EH (cell line): ENCODE data around the gene CCL4.
"Not testable (repeated sequence)": the region's sequence is repeated elsewhere in the genome, so short reads cannot be mapped to it uniquely, and the experiment has no call there.

Source experiments
- DNase-seq: peaks from one replicate; pipeline ENCODE4 v3.0.0-alpha.2; 2015; ENCODE audit warnings: low read depth

CCL4 gene

DNA sequence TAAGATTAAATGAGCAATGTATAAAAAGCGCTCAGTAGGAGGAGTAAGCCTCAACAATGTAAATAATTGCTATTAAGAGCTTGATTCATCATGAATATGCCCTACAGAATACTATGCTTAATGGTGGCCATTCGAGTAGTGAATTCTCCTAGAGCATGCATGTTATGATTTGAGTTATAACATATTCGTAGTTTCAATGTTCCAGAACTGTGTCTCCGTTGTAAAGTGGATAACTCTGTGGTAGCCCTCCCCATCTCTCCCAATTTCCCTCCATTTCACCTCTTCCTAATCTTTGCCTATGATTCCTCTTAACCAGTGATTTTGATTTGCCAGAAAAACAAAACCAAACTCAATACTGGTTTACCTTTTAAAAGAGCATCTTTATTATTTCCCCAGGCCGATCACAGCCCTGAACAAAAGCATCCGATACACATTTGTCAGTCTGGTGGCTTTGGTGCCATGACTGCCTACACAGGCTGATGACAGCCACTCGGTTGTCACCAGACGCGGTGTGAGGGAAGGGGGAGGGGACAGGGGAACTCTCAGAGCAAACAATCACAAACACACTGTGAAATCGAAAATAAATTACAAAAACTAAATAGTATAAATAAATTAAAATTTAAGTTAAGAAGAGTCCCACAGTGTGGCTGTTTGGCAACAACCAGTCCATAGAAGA is 15.6 kb upstream of the CCL4 start:
- not testable (repeated sequence) for DNase-seq

DNA sequence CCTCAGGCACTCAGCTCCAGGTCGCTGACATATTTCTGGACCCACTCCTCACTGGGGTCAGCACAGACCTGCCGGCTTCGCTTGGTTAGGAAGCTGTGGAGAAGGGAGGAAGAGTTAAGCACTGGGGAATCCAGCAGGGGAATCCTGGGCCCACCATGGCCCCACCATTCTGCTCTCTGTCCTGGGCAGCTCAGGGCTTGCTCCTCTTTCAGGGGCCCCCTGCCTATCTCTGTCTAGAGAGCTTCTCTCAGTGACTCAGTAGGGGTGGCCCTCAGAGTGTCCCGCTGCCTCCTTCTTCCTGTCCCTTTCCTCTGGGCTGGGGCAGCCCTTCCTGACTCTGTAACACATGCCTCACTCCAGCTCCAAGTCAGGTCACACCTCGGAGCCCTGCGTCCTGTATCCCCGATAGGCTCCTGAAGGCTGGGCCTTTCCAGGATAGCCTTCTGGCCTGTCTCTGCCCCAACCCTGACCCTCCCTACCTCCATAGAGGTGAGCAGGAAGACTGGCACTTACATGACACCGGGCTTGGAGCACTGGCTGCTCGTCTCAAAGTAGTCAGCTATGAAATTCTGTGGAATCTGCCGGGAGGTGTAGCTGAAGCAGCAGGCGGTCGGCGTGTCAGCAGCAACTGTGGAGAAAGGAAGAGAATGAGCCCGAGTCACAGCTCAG is 14.8 kb upstream of the CCL4 start:
- no peak for DNase-seq

DNA sequence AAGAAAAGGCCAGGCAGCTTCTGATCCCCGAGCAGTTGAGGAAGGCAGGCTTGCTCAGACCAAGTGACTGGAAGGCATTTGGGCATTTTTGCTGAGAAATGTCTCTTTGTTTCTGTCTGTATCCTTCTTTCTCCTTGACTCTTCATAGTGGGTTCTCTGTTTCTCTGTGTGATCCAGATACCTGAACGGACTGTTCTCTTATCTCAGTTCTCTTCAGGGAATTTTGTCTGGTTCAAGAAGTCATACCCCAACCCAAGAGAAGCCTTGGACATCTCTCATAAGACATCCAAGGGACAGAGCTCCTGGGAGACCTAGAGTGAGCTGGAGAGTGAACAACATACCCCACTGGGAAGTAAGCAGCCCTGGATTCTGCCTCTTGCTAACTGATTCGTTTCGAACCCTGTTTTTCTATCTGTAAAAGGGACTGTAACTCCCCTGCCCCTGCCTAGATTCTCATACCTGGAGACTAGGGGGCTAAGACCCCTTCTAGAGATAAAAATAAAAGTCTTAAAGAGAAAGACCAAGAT is 14.2 kb upstream of the CCL4 start:
- DNase-seq: no peak

DNA sequence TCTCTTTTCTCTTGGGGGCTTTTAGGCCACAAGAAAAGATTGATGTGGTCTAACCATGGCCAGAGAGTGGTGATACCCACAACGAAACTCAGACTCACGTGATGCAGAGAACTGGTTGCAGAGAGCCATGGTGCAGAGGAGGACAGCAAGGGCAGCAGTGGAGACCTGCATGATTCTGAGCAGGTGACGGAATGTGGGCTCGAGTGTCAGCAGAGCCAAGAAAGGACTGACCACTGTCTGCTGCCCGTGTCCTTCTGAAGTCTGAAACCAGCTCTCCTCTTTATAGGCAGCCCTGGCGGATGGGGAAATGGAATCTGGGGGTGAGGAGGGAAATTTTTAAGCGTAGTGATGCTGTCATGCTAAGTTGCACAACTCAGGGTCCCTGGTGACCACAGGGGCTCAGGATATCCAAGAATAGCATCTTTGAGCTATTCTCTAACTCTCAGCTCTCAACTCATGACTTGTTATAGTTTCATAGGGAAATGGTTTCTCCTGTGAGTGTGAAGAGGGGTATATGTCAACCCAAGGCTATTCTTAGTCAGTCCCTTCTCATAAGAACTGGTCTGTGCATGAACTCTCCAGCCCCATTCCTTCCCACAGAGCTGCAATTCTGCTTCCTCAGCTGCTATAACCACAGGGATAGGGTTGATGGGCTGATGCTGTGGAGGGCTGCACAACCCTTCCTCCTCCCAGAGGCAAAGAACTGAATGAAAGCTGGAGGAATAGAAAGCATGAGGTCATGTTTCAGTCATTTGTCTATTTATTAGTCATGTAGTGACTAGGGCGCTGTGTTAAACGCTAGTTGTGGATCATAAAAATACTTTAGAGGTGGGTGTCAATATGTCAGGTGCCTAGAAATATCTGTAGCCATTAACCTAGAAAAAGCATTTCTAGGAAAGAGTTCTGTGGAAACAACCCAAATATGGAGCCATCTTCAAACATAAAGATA is 13.5 kb upstream of the CCL4 start, which contains the start of gene CCL3:
CCL3 (minus strand) TSS at position 256 of the 949 bp plus-strand sequence; CDS start at position 171, 85 bp downstream.
- no peak for DNase-seq

DNA sequence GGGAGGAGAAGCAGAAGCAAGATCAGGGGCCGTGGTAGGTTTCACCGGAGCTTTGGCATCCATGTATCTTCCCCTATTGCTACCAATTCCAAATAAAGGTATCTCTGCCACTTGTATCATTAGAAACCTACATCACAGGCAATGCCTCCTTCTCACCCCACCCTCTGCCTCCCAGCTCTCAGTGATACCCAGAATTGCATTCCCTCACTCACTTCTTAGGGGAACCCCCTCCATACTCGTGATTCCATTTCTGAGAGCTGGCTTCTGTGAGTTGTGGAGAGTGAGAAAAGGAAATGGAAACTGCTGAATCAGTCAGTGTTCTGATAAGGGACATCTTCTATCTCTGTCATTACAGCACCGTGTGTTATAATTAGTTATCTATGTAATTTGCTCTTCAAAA is 11.4 kb upstream of the CCL4 start:
- no peak for DNase-seq

DNA sequence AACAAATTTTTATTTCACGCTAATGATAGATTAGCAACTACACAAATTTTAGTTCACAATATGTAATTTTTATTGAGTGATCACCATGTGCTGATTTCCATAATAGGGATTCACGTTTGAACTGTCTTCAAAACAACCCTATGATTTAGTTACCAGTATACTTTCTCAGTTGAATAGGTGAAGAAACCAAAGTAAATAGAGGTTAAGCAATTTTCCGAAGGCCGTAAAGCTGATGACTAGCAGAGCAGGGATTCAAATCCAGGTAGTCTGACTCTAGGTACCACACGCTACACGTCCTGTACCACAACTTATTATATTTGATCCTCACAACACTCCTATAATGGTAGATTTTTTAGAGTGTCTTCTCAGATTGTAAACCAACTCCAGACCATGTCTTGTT is 10.9 kb upstream of the CCL4 start:
- not testable (repeated sequence) for DNase-seq

DNA sequence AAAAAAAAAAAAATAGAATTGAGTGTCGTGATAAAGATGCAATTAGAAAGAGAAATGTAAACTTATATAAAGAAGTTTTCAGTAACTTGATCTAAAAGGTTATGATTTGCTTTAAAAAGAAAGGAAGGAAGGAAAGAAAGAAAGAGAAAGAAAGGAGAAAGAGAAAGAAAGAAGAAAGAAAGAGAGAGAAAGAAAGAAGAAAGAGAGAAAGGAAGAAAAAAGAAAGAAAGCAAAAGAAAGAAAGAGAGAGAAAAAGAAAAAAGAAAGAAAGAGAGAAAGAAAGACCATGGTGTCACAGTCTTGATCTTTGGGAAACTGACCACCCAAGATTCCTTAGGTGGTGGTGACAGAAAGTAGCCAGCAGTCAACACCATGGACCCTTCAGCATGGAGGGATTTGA is 9.4 kb upstream of the CCL4 start:
- no peak for DNase-seq

DNA sequence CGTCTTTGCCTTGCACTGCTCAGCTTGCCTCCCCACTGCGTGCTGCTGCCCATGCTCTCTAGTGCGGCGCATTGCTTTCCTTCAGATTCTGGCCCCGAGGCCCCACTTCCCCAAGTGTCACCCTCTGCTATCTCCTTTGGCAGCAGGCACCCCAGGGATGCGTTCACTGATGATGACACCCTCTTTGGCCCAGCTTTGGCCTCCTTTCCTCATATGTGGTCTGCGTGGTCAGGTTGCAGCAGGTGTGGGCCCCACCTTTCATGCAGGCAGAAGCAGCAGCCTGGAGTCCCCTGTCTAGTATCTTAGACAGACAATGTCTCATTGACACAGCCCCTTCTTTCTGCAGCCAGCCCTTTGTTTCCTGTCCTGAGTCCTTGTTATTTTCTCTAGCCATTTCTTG is 8.9 kb upstream of the CCL4 start:
- no peak for DNase-seq

DNA sequence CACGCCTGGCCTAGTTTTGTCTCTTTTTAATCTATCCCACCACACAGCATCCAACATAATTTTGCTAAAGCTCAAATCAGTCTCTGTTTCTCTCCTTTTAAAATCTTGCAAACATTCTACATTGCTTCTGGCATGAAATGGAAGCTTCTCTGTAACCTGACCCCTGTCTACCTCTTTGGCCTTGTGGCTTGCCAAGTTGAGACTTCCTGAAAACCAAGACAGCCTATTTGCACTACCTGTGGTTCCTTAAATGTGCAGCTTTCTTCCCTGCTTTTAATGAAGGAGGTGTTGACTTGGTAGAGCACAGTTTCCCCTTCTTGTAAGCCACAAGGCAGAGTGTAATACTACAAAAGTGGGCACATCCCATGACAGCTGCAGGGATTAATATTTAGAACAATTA is 7.6 kb upstream of the CCL4 start:
- DNase-seq: no peak

DNA sequence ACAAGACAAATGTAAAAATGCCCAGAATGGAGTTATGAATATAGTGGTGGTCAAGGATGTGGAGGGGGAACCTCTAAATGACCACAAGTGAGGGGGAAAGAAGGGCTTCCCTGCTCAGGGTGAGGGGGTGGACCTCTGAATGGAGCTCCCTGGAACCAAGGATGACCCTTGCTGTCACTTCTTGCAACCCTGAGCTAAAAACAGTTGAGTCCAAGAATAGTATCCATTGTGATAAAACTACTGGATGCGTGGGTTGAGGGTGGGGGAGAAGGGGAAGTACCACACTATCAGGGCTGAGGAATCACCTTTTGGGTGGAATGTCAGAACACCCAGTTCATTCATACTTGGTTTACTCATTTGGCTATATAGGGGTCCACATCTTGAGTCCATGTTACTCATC is 4.6 kb upstream of the CCL4 start:
- DNase-seq: not testable (repeated sequence)

DNA sequence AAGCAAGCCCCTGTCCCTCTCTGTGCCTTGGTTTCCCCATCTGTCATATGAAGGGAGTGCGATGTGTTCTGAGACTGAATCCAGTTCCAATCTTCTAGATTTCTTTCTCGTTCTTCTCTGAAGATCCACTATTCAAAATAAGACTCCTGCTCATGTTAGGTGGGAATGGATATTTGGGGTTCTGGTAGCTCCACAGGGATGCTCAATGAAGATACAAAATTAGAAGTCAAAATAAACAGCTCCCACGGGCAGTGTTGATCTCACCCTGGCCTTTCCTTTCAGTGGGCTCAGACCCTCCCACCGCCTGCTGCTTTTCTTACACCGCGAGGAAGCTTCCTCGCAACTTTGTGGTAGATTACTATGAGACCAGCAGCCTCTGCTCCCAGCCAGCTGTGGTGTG is 619 bp downstream of the CCL4 start:
- DNase-seq: not testable (repeated sequence)

DNA sequence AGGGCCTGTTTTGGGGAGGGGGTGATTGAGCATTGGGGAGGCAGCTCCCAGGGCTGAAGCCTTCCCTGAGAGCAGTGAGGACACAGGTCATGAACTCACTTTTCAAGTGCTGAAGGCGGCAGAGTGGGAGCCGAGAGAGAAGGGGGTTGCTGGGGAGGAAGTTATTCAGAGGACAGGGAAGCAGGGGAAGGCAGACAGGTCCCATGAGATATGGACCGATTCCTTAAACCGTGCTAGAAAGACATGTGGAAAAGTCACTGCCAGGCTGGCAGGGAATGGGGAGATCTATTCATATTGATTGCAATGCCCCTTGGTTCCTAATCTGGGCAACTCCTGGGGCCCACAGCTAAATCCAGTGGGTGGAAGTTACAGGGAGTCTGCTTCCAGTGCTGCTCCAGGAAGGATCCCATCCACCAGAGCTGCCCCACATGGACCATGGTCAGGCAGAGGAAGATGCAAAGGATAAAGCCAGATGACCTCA is 1.1 kb downstream of the CCL4 start:
- DNase-seq: no peak

DNA sequence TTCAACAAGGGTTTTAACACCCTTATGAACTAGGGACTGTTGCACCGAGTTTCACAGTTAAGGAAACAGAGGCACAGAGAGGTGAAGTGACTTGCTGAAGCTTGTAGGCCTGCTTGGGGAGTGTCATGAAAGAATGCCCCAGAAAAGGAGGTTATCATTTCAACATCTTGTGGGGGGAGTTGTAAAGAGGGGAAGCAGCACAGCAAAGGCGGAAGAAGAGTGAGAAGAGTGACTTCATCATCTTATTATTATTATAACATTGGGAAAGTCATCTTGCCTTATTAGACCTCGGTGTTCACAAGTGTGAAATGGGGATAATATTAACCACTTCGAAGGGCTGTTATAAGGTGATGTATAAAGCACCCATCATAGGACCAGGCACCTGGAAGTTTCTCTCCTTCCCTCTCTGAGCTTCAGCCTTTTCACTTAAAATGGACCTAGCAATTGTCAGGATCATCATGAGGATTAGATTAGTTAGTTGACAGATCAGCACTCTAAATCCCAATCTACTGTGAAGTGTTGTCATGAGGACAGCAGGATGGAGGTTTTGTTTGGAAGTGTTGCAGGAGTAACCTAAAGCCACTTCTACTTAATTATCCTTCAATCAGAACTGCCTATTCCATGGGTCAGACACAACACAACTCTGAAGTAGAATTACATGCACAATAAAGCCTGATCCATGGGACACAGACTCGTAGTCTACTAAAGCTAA is 2.3 kb downstream of the CCL4 start:
- no peak for DNase-seq

DNA sequence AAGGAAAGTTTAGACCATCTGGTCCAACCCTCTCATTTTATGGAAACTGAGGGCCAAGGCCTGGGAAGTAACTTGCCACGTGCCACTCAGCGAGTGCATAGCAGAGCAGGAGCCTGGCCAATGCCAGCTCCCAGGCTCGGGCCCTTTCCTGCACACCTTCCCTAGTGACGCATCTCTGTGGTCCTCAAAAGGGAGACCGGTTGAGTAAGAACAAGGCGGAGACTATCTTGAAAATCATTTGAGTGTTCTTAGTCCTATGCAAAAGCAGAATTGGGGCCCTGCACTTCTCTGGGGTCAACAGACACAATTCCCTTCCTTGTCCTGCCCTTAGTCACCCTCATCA is 2.8 kb downstream of the CCL4 start:
- DNase-seq: no peak

DNA sequence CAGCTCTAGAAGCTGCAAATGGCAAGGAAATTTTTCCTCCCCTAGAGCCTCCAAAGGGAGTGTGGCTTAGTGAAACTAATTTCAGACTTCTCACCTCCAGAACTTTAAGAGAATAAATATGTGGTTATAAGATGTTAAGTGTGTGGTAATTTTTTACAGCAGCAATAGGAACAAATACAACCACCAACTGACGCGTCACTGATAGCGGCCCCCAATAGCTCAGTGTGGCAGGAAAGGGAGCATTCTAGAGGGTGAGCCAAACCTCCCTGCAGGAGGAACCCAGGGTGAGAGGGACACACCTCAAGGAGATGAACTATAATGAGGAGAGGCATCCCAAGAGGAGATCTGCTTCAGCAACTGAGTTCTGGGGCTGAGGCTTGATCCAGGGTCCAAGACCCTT is 4.0 kb downstream of the CCL4 start:
- DNase-seq: no peak

DNA sequence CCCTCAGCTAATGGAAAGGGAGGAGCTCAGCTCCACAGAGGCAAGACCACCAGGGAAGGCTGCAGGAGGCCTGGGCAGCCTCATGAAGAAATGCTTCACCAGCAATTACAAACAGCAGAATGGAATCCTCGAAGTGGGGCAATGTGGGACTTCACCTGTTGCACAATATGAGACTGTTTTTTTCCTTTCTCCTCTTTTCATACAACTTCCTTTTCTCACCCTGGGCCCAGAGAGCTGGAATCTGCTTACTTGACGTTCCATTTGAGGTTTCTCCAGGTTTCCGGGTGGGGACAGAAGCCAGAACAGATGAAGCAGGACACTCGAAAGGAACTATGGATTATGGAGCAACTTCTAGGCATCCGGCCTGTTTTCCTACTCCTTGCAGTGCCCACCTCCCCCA is 4.6 kb downstream of the CCL4 start:
- DNase-seq: not testable (repeated sequence)

DNA sequence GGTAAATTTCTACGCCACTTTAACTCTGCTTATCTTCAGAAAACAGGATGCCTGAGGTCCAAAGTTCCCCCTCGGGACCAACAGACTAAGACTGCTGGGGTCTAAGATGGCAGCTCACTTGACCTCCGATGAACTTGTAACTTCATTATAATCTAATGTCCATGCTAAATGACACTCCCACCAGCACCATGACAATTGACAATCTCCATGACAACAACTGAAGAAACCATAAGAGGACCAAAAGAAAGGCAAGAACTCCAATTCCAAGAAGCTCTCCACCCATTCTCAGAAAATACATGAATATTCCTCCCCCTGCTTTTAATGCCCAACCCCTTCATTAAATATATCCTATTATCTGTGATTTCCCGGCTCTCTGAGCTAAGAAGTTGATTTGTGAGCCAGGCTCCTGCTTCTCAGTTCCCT is 7.5 kb downstream of the CCL4 start:
- DNase-seq: no peak

DNA sequence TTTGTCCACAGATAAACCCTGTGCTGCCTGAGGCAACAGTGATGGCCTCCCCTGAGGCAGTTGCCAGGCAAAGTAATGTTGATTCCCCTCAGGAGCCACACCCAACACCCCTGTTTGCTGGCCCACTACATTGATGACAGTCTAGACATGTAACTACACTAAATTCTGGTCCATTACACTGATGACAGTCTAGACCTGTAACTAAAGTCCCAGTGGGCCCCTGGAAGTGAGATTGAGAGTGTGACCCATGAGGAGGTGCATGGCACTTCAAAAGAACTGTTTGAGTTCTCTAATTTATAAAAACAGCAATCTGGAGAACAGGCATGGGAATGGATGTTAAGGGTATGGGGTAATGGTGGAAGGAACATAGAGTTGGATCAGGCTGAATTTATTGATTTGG is 8.9 kb downstream of the CCL4 start:
- DNase-seq: no peak

DNA sequence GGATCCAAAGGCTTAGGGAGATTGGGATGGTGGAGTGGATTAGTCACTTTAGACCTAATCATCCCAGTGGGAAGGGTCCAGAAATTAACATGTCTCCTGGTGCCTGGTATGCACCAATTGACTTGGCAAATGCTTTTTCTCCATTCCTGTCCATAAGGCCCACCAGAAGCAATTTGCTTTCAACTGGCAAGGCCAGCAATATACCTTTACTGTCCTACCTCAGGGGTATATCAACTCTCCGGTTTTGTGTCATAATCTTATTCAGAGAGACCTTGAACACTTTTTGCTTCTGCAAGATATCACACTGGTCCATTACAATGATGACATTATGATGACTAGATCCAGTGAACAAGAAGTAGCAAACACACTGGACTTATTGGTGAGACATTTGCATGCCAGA is 9.5 kb downstream of the CCL4 start:
- not testable (repeated sequence) for DNase-seq

DNA sequence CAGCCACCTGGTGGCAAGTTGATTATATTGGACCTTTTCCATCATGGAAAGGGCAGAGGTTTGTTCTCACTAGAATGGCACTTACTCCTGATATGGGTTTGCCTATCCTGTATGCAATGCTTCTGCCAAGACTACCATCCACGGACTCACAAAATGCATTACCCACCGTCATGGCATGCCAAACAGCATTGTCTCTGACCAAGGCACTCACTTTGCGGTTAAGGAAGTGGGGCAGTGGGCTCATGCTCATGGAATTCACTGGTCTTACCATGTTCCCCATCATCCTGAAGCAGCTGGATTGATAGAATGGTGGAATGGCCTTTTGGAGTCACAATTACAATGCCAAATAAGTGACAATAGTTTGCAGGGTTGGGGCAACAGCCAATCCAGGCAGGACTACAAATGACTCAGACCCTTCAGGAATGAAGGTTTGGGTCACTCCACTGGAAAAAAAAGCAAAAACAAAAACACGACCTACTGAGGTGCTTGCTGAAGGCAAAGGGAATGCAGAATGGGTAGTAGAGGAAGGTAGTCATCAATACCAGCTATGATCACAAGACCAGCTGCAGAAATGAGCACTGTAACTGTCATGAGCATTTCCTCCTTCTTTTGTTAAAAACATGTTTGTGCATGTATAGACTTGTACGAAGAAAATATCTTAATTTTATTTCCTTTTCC is 11.5 kb downstream of the CCL4 start:
- DNase-seq: not testable (repeated sequence)

DNA sequence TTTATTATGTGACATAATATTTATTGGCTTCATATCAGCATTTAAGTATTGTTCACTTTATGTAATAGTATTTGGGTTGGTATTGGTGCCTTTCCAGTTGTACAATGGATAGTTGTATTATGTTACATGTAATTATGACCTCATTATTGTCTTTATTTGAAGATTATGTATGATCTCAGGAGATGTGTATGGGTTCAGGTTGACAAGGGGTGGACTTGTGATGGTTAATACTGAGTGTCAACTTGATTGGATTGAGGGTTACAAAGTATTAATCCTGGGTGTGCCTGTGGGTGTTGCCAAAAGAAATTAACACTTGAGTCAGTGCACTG is 12.0 kb downstream of the CCL4 start:
- not testable (repeated sequence) for DNase-seq
